Stimulated activated naive CD8-positive, alpha-beta T cell treated with anti-CD3 and anti-CD28 coated beads, Interleukin-15, Interleukin-2, amounts not matched to agents 100 ng/mL and 50 ng/mL, for 24 hours (primary cell): Measurements from ENCODE around the gene CABLES1.
"Not testable (repeated sequence)": the region's sequence is repeated elsewhere in the genome, so short reads cannot be mapped to it uniquely, and the experiment has no call there.

Experiments
- H3K27ac Mint-ChIP-seq: one replicate; pipeline ENCODE4 v1.8.0; 2021; ENCODE audit warnings: mild to moderate bottlenecking, mixed read lengths
- H3K27me3 Mint-ChIP-seq: one replicate; pipeline ENCODE4 v1.8.0; 2021; ENCODE audit warnings: mixed read lengths
- H3K36me3 Mint-ChIP-seq: one replicate; pipeline ENCODE4 v1.8.0; 2021; ENCODE audit warnings: low read depth, mixed read lengths
- H3K4me1 Mint-ChIP-seq: one replicate; pipeline ENCODE4 v1.8.0; 2021; ENCODE audit warnings: low read depth, mixed read lengths
- H3K4me3 Mint-ChIP-seq: one replicate; pipeline ENCODE4 v1.8.0; 2021; ENCODE audit warnings: mild to moderate bottlenecking, mixed read lengths
- H3K9me3 Mint-ChIP-seq: one replicate; pipeline ENCODE4 v1.8.0; 2021; ENCODE audit warnings: mixed read lengths

Gene CABLES1

DNA sequence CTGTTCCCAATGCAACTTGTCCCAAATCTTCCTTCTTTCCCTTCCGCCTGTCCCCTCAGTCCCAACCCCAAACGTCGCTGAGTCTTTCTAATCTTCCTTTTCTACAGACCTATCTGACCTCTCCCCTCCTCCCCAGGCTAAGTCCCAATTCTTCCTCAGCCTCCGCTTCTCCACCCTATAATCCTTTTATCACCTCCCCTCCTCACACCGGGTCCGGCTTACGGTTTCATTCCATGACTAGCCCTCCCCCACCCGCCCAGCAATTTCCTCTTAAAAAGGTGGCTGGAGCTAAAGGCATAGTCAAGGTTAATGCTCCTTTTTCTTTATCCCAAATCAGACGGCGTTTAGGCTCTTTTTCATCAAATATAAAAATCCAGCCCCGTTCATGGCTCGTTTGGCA, 150.3 kb downstream of the CABLES1 start:
- peak overlapping the region; percentile 95 for H3K27ac Mint-ChIP-seq
- not testable (repeated sequence) for H3K27me3 Mint-ChIP-seq, H3K4me3 Mint-ChIP-seq

DNA sequence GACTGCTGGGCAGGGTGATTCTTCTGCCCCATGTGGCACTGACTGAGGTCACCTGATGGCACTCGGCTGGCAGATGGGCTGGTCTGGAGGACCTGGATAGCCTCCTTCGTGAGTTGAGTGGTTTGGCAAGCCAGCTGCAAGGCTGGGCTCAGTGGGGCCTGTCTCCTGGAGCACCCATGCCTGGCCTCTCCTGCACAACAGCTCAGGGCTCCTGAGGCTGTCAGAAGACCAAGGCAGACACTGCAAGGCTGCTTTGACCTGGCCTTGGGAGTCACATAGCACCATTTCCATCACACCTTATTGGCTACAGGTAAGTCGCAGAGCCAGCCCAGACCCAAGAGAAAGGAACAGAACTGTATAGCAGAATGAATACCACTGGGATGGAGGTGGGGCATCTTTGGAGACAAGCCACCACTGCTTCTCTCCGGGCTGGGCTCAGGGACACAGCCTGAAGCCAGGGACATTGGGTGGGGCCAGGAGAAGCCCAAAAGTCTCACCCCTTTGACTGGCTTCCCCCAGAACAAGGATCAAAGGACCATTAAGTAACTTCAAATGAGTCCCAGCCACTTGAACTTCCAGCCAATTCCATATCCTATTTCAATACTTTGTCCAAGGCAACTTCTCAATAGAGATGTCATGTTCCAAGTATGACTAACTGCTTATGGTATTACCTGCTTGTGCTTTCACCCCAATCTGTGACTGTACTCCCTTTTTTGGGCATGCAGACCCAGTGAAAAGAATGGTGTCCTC, 156.3 kb downstream of the CABLES1 start:
- H3K27me3 Mint-ChIP-seq = no peaks in the 10 kb centered on the region
- H3K4me3 Mint-ChIP-seq = no peak overlapping the region
- no peaks in the 10 kb centered on the region for H3K4me1 Mint-ChIP-seq
- no peaks in the 10 kb centered on the region for H3K9me3 Mint-ChIP-seq
- no peak overlapping the region for H3K27ac Mint-ChIP-seq
- H3K36me3 Mint-ChIP-seq = peaks cover 5% of the 10 kb centered on the region

More for the DNA sequence above, 150.3 kb downstream of the CABLES1 start:
- not testable (repeated sequence) for H3K36me3 Mint-ChIP-seq, H3K9me3 Mint-ChIP-seq
- peaks cover 38% of the 10 kb centered on the region for H3K4me1 Mint-ChIP-seq

DNA sequence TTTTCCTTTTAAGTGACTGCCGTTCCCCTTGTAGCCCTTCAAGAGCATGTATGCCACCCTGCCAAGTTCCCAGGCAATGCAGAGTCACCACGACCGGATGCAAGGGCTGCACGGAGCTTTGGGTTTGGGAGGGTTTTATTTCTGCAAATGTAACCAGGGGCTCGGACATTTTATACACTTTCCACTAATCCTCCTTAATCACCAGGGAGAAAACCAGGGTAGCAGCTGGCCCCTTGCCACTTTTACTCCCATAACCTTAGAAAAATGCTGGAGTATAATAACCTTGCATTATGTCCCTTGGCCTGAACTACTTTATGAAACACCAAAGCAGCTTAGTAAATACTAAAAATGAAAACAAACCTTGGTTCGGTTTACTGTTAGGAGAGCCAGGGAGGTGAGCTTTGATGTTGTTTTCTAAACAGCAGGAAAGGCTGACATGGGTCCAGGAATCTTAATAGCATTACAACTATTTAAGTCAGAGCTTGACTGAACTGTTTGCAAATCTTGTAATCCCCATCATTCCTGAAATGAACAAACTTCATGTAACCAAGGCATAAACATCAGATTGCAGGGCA, 165.0 kb downstream of the CABLES1 start:
- no peaks in the 10 kb centered on the region for H3K4me1 Mint-ChIP-seq
- H3K4me3 Mint-ChIP-seq = no peak overlapping the region
- no peaks in the 10 kb centered on the region for H3K27me3 Mint-ChIP-seq
- H3K27ac Mint-ChIP-seq = no peak overlapping the region
- no peaks in the 10 kb centered on the region for H3K9me3 Mint-ChIP-seq
- peaks cover 9% of the 10 kb centered on the region for H3K36me3 Mint-ChIP-seq

DNA sequence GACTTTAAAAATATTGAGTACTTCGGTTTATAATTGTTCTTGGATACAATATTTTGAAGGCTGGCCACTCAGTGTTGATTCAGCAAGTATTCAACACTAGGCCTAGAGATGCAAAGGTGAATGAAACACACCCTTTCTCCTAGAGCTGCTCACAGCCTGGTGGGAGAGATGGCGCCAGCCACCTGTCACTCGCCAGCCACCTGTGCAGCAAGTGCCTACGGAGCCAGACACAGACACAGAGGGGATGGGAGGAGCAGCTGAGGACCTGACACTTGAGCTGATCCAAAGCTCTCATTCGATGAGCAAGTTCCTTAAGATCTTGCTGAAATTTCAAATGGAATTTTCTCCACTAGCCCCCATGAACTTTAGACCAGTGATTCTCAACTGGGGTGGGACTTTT, 166.7 kb downstream of the CABLES1 start:
- no peak overlapping the region for H3K27ac Mint-ChIP-seq
- no peaks in the 10 kb centered on the region for H3K9me3 Mint-ChIP-seq
- peaks cover 5% of the 10 kb centered on the region for H3K36me3 Mint-ChIP-seq
- H3K27me3 Mint-ChIP-seq = no peaks in the 10 kb centered on the region
- no peak overlapping the region for H3K4me3 Mint-ChIP-seq
- H3K4me1 Mint-ChIP-seq = peaks cover 5% of the 10 kb centered on the region

DNA sequence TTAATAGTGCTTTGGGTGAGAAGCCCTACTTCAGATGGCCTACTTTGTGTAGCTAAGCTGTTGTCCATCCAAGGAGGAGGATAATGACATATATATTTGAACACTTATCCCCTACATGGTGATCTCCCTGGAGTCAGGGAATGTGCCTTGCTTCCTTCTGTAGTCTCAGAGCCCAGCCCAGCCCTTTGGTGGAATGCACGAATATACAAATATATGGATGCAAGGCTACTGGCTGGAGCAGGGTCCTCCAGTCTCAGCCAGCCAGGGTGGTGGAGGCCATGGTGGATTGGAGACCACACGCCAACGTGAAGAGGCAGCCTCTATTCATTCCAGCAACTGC, 167.2 kb downstream of the CABLES1 start:
- Mint-ChIP-seq H3K4me1 (peaks cover 10% of the 10 kb centered on the region), H3K9me3 (no peaks in the 10 kb centered on the region), H3K4me3 (no peak overlapping the region), H3K36me3 (peaks cover 5% of the 10 kb centered on the region), H3K27ac (no peak overlapping the region), H3K27me3 (no peaks in the 10 kb centered on the region)

DNA sequence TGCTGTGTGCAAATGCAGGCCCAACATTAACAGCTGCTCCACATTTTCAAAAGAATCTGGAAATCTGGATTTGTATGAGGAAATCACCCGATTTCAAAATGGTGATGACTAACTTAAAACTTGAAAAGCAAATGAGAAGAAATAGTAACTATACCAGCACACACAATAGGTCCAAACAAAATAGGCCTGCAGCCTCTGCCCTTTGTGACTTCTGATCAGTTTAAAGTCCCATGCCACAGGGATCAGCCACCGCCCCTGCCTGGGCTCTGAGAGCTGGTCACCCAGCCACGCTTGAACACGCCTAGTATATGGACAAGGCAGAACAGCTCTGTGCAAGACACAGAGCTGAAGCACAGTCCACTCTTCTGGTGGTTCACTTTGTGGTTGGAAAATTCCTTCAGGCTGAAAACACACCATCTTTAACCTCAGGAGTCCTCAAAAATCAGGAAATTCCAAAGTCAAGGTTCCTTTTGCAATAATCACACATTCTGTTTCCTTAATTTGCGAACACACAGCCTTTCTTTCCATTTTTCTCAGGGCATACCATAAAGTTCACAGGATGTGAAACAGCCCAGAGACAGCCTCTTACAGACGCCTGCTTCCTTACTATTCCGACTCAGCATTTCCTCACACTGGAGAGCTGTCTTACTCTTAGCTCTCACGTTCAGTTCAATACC, 167.7 kb downstream of the CABLES1 start:
- H3K4me1 Mint-ChIP-seq = peaks cover 15% of the 10 kb centered on the region
- H3K27me3 Mint-ChIP-seq = no peaks in the 10 kb centered on the region
- H3K36me3 Mint-ChIP-seq = peaks cover 3% of the 10 kb centered on the region
- no peak overlapping the region for H3K4me3 Mint-ChIP-seq
- H3K9me3 Mint-ChIP-seq = no peaks in the 10 kb centered on the region
- no peak overlapping the region for H3K27ac Mint-ChIP-seq

DNA sequence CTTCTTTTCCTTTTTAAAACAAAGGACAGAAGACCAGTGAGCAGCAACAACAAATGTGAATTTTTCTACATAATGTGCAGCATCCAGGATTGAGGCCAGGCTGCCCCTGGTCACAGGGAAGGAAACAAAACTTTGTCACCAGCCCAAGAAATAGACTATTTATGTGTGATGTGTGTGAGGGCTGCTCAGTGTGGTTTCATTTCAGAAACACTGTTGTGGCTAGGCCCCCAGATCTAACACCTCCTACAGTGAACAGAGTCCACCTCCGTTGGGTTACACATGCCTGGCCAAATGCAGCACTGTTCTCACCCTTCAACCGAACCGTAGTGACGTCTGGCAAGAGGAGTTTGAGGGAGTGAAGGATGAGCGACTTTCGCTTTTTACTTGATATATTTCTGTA, 171.5 kb downstream of the CABLES1 start:
- H3K4me3 Mint-ChIP-seq = no peak overlapping the region
- H3K36me3 Mint-ChIP-seq = peaks cover 11% of the 10 kb centered on the region
- no peaks in the 10 kb centered on the region for H3K27me3 Mint-ChIP-seq
- H3K27ac Mint-ChIP-seq = no peak overlapping the region
- H3K9me3 Mint-ChIP-seq = no peaks in the 10 kb centered on the region
- peaks cover 28% of the 10 kb centered on the region for H3K4me1 Mint-ChIP-seq

DNA sequence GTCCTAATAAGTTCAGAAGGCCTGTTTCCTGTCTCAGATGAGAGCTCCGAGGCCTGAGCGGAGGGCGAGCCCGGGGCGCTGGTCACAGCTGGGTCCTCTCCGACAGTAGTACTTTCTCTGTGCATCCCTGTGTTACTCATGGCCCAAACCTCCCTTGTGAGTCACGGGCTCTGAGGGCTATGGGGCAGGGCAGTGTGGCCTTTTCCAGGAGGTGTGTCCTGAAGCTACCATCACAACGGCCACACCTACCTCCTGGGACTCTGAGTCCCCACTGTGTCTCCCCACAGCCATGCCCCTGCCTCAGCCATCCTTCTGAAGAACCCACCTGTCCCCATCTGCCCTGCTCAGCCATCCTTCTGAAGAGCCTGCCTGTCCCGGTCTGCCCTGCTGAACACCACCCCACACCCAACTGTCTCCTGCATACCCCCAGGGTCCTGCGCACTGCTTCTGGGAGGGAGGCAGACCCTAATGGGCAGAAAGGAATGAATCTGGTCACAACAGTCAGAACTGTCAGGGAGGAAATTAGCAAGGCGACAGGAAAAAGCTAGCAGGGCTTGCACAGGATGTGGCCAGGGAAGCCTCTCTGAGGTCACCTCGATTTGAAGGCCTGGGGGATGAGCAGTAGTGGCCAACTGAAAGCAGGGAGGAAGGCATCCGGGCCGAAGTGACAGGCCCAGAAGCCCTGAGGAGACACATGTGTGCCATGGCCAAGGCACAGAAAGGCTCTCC, 172.4 kb downstream of the CABLES1 start:
- peaks cover 37% of the 10 kb centered on the region for H3K4me1 Mint-ChIP-seq
- no peaks in the 10 kb centered on the region for H3K27me3 Mint-ChIP-seq
- peak overlapping the region; percentile 67 for H3K27ac Mint-ChIP-seq
- H3K9me3 Mint-ChIP-seq = no peaks in the 10 kb centered on the region
- H3K4me3 Mint-ChIP-seq = no peak overlapping the region
- peaks cover 11% of the 10 kb centered on the region for H3K36me3 Mint-ChIP-seq
